SIG-M5 (cell line): ENCODE data around the gene OCA2.

ENCODE experiments used
- DNase-seq: peaks from one replicate; lab custom pipeline; 2025; lab: John Stamatoyannopoulos, UW

The OCA2 gene

DNA sequence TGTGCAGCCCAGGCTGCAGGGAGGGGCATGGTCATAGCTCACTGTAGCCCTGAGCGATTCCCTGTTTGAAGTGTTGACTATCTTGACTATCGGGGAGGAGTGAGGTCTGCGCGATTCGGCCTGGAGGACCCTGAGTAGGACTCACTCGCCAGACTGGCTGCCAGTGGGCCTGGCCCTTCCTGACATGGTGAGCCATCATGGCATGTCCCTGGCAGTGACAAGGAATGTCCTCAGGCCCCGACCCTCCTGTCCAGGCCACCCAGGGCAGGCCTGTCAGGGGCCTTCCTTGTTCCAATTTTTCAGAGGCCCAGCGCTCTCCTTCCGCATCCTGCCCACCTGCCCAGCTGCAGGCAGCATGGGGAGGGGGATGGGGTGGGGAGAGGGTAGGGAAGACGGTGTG lies 5.2 kb upstream of the OCA2 start:
- DNase-seq: no peak

- DNase-seq: no peak
Measured at GRCh38 chr15:28103831-28104230, 4.7 kb upstream of the OCA2 start.

- DNase-seq: no peak
Measured at GRCh38 chr15:28101983-28102441, 2.9 kb upstream of the OCA2 start.

DNA sequence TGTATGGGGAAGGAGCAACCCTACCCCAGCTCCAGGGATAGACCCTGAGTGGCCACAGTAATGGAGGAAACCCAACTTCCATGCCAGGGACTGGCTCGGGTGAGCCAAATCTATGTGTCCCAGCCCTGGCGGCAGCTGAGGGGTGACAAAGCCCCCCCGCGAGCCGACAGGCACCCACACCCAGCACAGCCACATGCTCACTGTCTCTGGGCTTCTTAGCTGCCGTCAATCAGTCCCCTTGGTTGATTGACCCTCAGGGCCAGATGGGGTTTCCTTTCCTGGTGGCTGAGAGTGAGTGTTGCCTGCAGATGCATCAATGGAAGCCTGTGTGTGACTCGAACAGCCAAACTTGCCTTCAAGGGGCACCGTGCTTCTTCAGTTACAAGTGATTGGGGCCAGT lies 2.1 kb upstream of the OCA2 start:
- no peak for DNase-seq

GRCh38 chr15:28100516-28101195 lies 1.5 kb upstream of the OCA2 start:
- no peak for DNase-seq

- no peak for DNase-seq
Measured at GRCh38 chr15:28099555-28100140, 533 bp upstream of the OCA2 start.

- DNase-seq: no peak
Measured at GRCh38 chr15:28098360-28098765, 752 bp downstream of the OCA2 start.

DNA sequence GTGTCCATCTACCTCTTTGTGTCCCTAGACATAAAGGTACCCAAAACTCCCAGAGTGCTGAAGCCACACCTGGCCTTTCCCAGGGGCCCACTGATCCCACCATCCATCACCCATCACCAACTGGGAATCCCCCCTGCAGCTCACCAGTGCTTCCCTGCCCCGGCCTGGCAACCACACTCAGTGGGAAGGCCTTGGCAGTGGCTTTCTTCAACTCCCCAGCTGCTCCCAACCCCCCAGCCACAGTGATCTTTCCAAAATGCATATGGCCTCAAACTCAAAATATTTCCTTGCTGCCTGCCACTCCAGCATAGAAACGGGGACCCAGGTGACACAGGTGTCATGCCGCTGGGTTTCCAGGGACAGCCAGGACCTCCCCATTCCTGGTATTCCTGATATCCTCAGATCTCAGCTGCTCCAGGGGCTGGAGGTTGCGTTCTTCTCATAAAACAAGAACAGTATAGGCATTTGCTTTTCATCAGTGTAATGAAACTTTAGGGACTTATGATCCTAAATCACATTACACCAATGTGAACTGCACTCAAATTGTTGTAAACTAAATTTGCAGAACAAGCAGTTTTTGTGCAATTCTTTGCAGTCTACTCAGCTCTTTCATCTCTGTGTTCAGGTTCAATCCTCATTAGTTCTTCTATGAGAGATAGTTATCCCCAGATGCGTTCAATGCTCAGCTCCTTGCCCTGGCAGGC lies 1.3 kb downstream of the OCA2 start:
- no peak for DNase-seq

- no peak for DNase-seq
Measured at GRCh38 chr15:28096670-28097431, 2.3 kb downstream of the OCA2 start.

DNA sequence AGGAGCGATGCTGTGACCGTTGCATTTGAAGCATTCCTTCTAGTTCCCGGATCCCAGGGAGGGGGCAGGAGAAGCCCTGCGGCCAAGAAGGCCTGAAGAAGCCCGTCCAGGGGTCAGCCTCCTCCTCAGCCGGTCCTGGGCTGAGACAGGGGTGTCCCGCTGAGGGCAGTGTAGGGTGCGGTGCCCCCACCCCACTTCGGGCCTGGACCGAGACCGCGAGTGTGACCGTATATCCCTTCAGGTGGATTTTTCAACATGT lies 2.8 kb downstream of the OCA2 start:
- no peak for DNase-seq

DNA sequence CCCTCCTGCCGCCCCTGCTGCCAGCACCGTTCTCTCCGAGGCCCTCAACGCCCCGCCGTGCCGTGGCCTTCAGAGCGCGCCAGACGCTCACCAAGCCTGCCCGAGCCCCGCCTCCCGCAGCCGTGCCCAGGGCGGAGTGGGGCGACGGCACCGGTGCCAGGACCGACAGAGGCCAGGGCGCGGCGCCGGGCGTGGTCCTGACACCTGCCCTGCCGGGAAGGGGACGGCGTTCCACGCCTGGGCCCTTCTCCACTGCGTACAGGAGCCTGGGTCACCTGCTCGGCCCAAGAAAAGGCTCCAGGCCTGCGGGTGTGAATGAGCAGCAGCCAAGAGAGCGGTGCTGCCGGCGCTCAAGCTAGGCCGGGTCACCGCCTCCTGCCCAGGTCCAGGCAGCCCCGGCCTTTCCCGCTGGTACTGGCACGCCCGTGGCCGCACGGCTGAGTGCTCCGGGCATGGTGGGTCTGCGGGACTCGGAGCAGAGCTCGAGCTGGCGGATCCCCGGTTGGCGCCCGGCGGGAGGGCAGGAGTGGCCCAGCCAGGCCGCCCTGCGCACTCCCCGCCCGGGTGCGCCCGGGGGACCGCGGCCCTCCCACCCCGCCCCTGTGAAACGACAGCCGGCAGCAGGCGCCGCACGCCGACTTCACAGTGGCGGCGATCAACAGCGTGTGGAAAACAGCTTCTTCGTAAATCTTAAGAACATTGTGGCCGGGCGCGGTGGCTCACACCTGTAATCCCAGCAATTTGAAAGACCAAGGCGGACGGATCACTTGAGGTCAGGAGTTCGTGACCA lies 4.2 kb downstream of the OCA2 start:
- DNase-seq: no peak

GRCh38 chr15:28093752-28094535 lies 5.2 kb downstream of the OCA2 start:
- no peak for DNase-seq

GRCh38 chr15:28091313-28091712 lies 7.8 kb downstream of the OCA2 start:
- no peak for DNase-seq

- no peak for DNase-seq
Measured at GRCh38 chr15:28086175-28086703, 12.9 kb downstream of the OCA2 start.

GRCh38 chr15:28085489-28086174 lies 13.5 kb downstream of the OCA2 start:
- DNase-seq: no peak

DNA sequence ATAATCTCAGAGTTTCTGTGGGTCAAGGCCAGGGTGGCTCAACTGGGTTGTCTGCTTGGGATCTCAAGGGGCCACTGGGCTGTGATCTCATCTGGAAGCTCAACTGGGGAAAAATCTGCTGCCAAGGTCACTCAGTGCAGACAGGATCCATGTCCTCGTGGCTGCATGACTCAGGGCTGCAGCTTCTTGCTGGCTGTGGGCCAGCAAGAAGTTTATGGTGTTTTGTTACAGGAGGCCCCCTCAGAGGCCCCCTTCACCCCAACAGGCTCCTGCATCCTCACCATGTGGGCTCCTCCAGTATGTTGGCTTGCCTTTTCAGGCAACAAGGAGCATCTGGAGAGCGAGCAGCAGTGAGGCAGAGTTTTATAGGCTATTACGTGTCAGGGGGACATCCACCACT lies 14.6 kb downstream of the OCA2 start:
- no peak for DNase-seq

DNA sequence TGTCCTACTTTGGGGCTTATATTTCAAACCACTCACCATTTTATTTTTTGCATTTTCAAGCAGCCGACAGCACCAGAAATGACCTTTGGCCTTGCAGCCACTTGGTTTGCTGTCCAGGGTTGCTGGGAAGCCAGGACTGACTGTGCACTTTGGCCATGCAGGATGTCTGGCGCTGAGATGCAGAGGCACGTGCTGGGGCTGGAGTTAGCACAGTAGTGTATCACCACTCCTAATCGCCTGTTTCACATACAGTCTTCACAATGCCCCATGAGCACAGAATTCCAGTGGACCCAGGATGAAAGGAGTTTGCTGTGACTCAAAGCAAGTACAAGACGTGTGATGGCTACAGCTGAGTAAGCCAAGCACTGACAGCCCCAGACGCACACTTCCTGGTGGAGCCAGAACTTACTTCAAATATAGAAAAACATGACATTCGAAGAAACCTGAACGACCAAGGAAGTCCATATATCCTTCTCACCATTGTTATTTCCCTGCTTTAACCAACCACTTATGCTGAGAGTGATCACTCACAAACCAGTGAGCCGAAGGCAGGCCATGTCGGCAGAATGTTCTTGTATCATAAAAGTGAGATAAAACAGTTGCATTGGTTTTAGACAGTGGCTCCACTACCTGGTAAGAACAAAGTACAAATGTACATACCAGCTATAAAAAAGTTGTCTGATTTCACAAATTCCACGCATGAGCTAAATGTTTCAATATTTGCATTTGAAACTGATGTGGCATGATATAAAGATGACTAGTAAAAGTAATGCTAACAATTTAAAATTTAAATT lies 16.0 kb downstream of the OCA2 start:
- DNase-seq: no peak

- DNase-seq: no peak
Measured at GRCh38 chr15:28081594-28081993, 17.5 kb downstream of the OCA2 start.

- DNase-seq: no peak
Measured at GRCh38 chr15:28080386-28080785, 18.7 kb downstream of the OCA2 start.
